NT2/D1 (cell line): ENCODE measurements around the gene CALD1.

Experiments
- SUZ12 ChIP-seq: IDR thresholded peaks from 2 replicates; pipeline ENCODE4 v1.6.1; 2011; ENCODE audit not compliant: insufficient read length, insufficient read depth; ENCODE audit errors: extremely low read depth
- ZNF274 ChIP-seq: IDR thresholded peaks from 2 replicates; pipeline ENCODE4 v1.6.1; 2011; ENCODE audit warnings: mild to moderate bottlenecking, low read depth, low read length

GRCh38 chr7:134804854-134805253 is 25.4 kb downstream of the CALD1 start:
- TF ChIP-seq SUZ12, result no peak
- TF ChIP-seq ZNF274, result no peak
